ENCODE results near the gene LRRC75A.

LRRC75A gene

DNA sequence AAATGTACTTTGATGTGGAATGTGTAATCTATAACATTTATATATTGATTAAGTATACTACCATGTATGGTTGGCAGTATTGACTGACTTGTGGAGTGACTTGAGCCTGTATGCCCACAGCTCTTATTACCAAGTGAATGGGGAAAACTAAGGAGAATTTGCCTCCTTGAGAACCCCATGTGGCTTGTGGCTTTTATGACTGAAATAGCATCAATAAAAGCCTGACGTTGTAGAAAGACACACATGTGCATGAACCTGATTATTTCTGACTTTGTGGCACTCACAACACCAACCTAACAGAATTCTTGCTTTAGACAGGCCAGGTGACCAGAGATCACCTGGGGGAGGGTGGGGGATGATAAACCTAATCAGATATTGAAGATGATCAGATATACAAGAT, 2.1 kb upstream of the LRRC75A start:
- Histone ChIP-seq H3K9me3 (ENCODE audit: control insufficient read depth, low read length) (no peaks in the 10 kb centered on the region), H3K27ac (ENCODE audit: insufficient read depth, low read depth, low read length, poor library complexity, severe bottlenecking) (no peak overlapping the region), H3K36me3 (ENCODE audit: control insufficient read depth, insufficient read depth, low read length) (no peaks in the 10 kb centered on the region), H3K4me1 (ENCODE audit: control insufficient read depth, insufficient read depth, low read length) (peaks cover 11% of the 10 kb centered on the region), H3K4me3 (ENCODE audit: insufficient read depth, low read depth, low read length) (no peak overlapping the region), H3K27me3 (ENCODE audit: control insufficient read depth, insufficient read depth, low read length, poor library complexity, severe bottlenecking) (peaks cover 34% of the 10 kb centered on the region)
- WGBS, 2 experiments: 89 to 93% methylated on average over 1 of the region's 1 CpG

DNA sequence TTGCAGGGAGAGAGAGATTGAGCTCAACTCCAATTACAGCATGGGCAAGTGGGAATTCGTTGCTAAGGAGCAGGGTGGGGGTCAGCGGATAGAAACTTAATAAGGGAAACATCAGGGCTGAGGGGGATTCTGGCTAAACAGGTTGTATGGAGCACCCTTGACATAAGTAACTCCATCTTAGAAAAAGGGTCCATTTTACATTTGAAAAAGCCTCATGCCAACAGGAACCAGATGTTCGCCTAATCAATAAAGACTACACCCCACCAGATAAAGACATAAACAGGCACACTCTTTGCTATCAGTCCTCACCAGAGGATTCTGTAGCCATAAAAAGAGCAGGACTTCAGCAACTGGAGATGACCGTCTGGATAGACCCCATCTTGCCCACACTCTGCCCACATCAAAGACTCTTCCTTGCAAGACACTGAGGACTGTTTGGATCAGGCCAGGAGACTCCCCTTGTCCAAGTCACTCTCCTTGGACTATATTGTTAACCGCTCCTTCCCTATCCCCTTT, 1.6 kb upstream of the LRRC75A start:
- 93 to 94% methylated on average over 4 to 5 of the region's 5 CpGs for WGBS, 2 experiments
- Histone ChIP-seq H3K4me3 (ENCODE audit: insufficient read depth, low read depth, low read length) (no peak overlapping the region), H3K27ac (ENCODE audit: insufficient read depth, low read depth, low read length, poor library complexity, severe bottlenecking) (no peak overlapping the region), H3K9me3 (ENCODE audit: control insufficient read depth, low read length) (no peaks in the 10 kb centered on the region), H3K36me3 (ENCODE audit: control insufficient read depth, insufficient read depth, low read length) (no peaks in the 10 kb centered on the region), H3K4me1 (ENCODE audit: control insufficient read depth, insufficient read depth, low read length) (peaks cover 16% of the 10 kb centered on the region), H3K27me3 (ENCODE audit: control insufficient read depth, insufficient read depth, low read length, poor library complexity, severe bottlenecking) (peaks cover 34% of the 10 kb centered on the region)

DNA sequence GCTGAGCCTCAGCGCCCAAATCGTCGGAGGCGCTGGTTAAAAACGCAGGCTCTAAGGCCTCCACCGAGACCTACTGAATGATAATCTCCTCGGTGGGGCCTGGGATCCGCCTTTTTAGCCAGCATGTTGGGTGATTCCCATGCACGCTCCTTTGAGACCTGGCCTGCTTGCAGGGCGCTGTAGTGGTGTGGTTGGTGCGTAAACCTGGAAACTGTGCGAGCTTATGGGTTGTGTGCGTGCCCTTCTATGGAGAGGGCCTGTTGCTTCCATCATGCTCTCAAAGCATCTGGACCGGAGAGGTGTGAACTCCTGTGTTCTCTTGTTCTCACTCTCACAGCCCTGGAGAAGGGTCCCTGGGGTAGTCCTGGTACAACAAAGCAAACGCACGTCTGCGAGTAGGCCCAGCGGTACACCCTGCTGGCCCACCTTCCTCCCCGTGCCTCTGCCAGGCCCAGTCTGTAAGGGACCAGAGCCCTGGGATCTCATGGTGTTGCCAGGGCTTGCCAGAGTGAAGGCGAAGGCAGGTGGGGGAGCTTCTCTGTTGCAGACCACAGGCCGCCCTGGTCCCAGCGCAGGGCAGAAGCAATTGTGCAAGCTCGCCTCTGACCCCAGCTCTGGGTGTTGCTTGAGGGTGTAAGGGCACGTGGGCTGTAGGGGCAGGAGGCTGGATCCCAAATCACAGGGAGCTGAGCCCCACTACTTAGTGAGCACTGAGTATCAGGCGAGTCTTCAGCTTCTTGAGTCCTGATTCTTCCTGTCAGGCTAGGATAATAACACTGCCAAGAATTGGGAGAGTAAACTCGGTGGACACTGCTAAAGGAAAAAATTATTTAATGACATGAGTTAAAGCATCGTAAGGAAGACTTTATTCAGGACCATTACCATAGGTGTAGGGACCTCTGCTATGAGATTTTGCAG, 879 bp upstream of the LRRC75A start:
- no peaks in the 10 kb centered on the region for H3K36me3 ChIP-seq (ENCODE audit: control insufficient read depth, insufficient read depth, low read length)
- no peak overlapping the region for H3K27ac ChIP-seq (ENCODE audit: insufficient read depth, low read depth, low read length, poor library complexity, severe bottlenecking)
- H3K27me3 ChIP-seq (ENCODE audit: control insufficient read depth, insufficient read depth, low read length, poor library complexity, severe bottlenecking): peaks cover 34% of the 10 kb centered on the region
- WGBS, 2 experiments: 76 to 78% methylated on average over 27 of the region's 27 CpGs
- peak overlapping the region; percentile 27 for H3K4me3 ChIP-seq (ENCODE audit: insufficient read depth, low read depth, low read length)
- peaks cover 19% of the 10 kb centered on the region for H3K4me1 ChIP-seq (ENCODE audit: control insufficient read depth, insufficient read depth, low read length)
- H3K9me3 ChIP-seq (ENCODE audit: control insufficient read depth, low read length): no peaks in the 10 kb centered on the region

DNA sequence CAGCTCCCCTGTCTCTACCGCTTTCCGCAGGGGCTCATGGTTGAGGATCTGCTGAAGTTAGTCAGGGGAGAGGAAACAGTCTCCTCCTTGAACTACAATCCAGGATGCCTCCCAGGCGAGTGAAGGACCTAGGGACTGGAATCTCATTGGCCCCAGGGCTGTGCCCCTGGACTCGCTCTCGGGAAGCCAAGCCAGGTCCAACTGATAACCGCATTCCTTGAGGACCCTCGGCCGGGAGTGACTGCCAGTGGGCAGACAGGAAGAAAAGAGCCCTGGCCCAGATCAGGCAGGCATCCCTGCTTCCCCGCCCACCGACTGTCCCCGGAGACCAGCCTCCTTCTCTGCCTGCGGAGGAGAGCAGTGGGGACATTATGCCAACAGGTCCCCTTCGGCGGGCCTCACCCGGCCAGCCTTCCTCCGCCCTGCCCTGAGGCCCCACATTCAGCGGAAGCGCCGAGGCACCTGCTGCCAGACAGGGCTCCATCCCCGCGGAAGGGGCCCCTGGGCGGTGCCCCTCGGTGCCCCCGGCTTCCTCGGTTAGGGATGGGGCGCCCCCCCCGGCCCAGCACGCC, 776 bp downstream of the LRRC75A start:
- WGBS, 2 experiments: 8% methylated on average over 28 of the region's 28 CpGs
- Histone ChIP-seq H3K4me3 (ENCODE audit: insufficient read depth, low read depth, low read length) (peak overlapping the region; percentile 47), H3K36me3 (ENCODE audit: control insufficient read depth, insufficient read depth, low read length) (no peaks in the 10 kb centered on the region), H3K27ac (ENCODE audit: insufficient read depth, low read depth, low read length, poor library complexity, severe bottlenecking) (no peak overlapping the region), H3K27me3 (ENCODE audit: control insufficient read depth, insufficient read depth, low read length, poor library complexity, severe bottlenecking) (peaks cover 34% of the 10 kb centered on the region), H3K9me3 (ENCODE audit: control insufficient read depth, low read length) (no peaks in the 10 kb centered on the region), H3K4me1 (ENCODE audit: control insufficient read depth, insufficient read depth, low read length) (peaks cover 27% of the 10 kb centered on the region)

DNA sequence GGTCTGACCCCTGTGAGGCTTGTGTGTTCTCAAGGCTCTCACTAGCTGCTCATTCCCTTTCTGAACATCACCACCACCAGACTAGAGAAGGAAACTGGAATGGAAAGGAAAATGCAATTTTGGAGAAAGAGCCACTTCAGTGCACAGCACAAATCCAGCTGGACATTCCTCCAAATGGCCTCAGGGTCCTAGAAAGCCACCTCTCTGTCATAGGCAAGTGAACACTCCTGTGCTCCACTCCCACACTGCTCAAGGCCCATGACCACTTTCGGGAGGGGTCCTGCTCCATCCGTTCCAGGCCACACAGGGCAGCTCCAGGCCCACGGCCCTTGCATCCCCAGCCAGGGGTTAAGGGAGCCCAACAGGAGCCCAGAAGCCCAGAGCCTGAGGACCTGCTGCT, 2.6 kb downstream of the LRRC75A start:
- H3K36me3 ChIP-seq (ENCODE audit: control insufficient read depth, insufficient read depth, low read length): no peaks in the 10 kb centered on the region
- peaks cover 44% of the 10 kb centered on the region for H3K4me1 ChIP-seq (ENCODE audit: control insufficient read depth, insufficient read depth, low read length)
- peaks cover 34% of the 10 kb centered on the region for H3K27me3 ChIP-seq (ENCODE audit: control insufficient read depth, insufficient read depth, low read length, poor library complexity, severe bottlenecking)
- H3K27ac ChIP-seq (ENCODE audit: insufficient read depth, low read depth, low read length, poor library complexity, severe bottlenecking): no peak overlapping the region
- no peak overlapping the region for H3K4me3 ChIP-seq (ENCODE audit: insufficient read depth, low read depth, low read length)
- no peaks in the 10 kb centered on the region for H3K9me3 ChIP-seq (ENCODE audit: control insufficient read depth, low read length)
- 94 to 96% methylated on average over 3 of the region's 3 CpGs for WGBS, 2 experiments

DNA sequence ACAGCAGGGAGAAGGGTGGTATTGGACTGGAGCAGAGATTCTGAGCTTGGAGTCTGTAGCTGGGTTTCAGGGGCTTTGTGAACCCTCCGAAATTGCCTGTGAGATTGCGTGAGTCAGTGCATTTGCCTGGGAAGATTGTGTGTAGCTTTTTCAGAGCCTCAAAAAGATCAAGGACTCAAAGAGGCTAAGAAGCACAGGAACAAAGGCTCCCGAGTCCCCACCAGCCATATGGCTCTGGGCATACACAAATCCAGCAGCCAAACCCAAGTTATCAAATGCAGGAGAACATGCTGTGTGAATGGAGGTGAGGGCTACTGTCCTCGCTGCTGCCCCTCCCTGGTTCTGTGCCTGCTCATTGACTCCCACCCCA, 3.0 kb downstream of the LRRC75A start:
- Histone ChIP-seq H3K4me3 (ENCODE audit: insufficient read depth, low read depth, low read length) (no peak overlapping the region), H3K4me1 (ENCODE audit: control insufficient read depth, insufficient read depth, low read length) (peaks cover 47% of the 10 kb centered on the region), H3K27me3 (ENCODE audit: control insufficient read depth, insufficient read depth, low read length, poor library complexity, severe bottlenecking) (peaks cover 34% of the 10 kb centered on the region), H3K27ac (ENCODE audit: insufficient read depth, low read depth, low read length, poor library complexity, severe bottlenecking) (no peak overlapping the region), H3K36me3 (ENCODE audit: control insufficient read depth, insufficient read depth, low read length) (no peaks in the 10 kb centered on the region), H3K9me3 (ENCODE audit: control insufficient read depth, low read length) (no peaks in the 10 kb centered on the region)
- 83 to 86% methylated on average over 4 of the region's 4 CpGs for WGBS, 2 experiments

DNA sequence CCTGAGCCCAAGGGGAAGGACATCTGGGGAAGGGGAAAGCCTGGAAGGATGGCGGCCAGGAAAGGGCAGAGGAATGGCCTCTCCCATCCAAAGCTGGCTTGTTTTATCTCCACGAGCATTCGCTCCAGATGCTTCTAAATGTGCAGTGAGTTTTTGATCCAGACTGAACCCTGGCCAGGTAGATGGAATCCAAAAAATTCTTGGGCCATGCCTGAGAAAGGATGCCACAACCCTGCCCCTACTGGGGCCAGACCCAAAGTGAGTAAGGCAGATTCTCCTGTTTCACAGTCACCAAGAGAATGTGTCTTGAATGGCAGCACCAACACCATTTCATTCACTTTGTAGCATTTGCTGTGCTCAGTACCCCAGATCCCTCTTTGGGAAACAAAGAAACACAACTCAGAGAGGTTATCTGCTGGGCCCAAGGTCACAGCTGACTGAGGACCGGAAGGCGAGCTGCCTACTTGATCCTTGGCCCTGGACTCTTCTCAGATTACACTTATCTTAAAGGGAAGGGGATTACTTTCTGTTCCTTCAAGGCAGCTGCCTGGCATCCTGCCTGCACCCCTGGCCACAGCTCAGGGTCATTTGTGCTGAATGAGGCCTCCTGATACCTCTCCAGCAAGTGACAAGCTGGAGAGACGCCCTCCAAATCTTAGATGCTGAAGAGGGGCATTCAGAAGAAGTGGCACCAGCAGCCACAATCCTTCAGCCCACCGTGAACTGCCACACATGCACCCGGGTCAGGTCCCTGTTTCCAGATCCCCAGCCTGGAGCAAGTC, 3.6 kb downstream of the LRRC75A start:
- Histone ChIP-seq H3K4me1 (ENCODE audit: control insufficient read depth, insufficient read depth, low read length) (peaks cover 47% of the 10 kb centered on the region), H3K4me3 (ENCODE audit: insufficient read depth, low read depth, low read length) (no peak overlapping the region), H3K27me3 (ENCODE audit: control insufficient read depth, insufficient read depth, low read length, poor library complexity, severe bottlenecking) (peaks cover 31% of the 10 kb centered on the region), H3K9me3 (ENCODE audit: control insufficient read depth, low read length) (no peaks in the 10 kb centered on the region), H3K36me3 (ENCODE audit: control insufficient read depth, insufficient read depth, low read length) (no peaks in the 10 kb centered on the region), H3K27ac (ENCODE audit: insufficient read depth, low read depth, low read length, poor library complexity, severe bottlenecking) (no peak overlapping the region)
- WGBS, 2 experiments: 86 to 90% methylated on average over 8 of the region's 8 CpGs

DNA sequence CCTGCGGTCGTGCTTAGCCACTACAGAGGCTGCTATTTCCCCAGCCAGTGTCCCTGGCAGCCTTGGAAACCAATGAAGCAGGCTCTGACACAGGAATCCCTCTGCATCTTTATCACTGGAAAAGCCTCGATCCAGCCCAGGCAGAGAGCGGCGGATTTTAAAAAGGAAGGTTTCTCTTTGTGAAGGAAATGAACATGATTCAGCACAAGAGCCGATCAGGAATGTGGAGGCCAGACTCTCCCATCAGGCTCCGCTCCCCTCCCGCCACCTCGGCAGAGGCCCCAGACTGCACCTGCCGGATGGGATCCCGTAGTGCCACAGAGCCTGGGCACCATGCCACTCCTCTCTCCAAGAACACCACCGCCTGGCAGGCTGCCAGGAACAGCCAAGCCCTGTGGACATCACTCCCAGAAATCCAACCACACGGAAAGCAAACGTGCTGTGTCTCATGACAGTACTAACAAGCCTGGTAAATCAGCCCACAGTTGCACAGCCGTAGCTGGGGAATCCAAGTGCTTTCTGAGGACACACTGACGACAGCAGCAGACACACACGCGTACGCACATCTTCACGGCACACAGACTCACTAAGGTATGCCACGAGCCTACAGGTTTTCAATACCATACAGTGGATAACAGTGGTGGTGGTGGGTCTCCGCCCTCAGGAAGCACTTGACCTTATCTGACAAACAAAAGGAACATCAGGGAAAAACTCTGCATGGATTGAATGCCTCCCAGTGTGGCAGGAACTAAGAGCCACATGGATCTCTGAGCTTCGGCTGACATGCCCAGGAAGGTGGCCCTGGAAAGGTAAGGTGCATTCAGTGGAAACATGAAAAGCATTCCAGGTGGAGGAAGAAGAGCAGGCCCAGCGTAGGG, 5.4 kb downstream of the LRRC75A start:
- peaks cover 19% of the 10 kb centered on the region for H3K27me3 ChIP-seq (ENCODE audit: control insufficient read depth, insufficient read depth, low read length, poor library complexity, severe bottlenecking)
- no peaks in the 10 kb centered on the region for H3K36me3 ChIP-seq (ENCODE audit: control insufficient read depth, insufficient read depth, low read length)
- WGBS, 2 experiments: 67% methylated on average over 24 of the region's 24 CpGs
- H3K4me1 ChIP-seq (ENCODE audit: control insufficient read depth, insufficient read depth, low read length): peaks cover 49% of the 10 kb centered on the region
- H3K4me3 ChIP-seq (ENCODE audit: insufficient read depth, low read depth, low read length): no peak overlapping the region
- H3K27ac ChIP-seq (ENCODE audit: insufficient read depth, low read depth, low read length, poor library complexity, severe bottlenecking): no peak overlapping the region
- H3K9me3 ChIP-seq (ENCODE audit: control insufficient read depth, low read length): no peaks in the 10 kb centered on the region

DNA sequence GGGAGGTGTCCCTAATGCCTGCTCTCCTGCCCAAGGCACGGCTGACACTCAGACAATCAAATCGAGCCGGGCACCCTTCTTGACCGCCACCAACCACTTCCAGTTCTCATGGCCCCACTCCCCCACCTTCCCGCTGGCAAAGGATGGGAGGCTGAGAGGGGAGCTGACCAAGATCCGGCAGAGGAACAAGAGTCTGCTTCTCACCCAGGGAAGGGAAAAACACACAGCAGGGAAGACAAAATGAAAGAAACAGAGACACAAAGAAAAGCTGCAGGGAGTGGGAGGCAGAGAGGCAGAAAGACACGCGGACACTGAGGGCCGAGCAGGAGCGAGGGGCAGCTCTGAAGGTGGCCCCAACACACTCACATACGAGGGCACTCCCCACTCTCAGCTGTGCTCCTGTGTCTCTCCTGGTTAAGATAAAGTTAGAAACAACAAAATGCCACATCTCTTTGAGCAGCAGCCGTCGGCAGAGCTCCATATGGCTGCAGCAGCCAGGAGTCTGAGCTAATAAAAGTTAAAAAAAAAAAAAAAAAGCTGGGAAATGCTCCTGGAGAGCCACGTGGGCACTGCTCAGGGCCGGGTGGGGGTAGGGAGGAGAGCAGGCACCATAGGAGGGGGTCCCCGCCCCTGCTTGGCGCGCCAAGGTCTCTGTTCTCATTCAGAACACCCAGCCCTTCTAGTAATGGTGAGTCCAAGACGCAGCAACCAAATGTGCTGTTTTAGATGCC, 7.4 kb downstream of the LRRC75A start:
- Histone ChIP-seq H3K4me1 (ENCODE audit: control insufficient read depth, insufficient read depth, low read length) (peaks cover 43% of the 10 kb centered on the region), H3K27ac (ENCODE audit: insufficient read depth, low read depth, low read length, poor library complexity, severe bottlenecking) (peak overlapping the region; percentile 1), H3K27me3 (ENCODE audit: control insufficient read depth, insufficient read depth, low read length, poor library complexity, severe bottlenecking) (no peaks in the 10 kb centered on the region), H3K36me3 (ENCODE audit: control insufficient read depth, insufficient read depth, low read length) (no peaks in the 10 kb centered on the region), H3K9me3 (ENCODE audit: control insufficient read depth, low read length) (no peaks in the 10 kb centered on the region), H3K4me3 (ENCODE audit: insufficient read depth, low read depth, low read length) (no peak overlapping the region)
- 8 to 14% methylated on average over 19 of the region's 19 CpGs for WGBS, 2 experiments

All from ectodermal cell (in vitro differentiated cells).